Endothelial cell of umbilical vein (primary cell): ENCODE measurements around the gene HSPA14. TPM values are rescaled to one million over a fixed set of nuclear protein-coding genes. Genes with fewer than 3 reads are reported as not detected.

Source experiments
- BruUV-seq: library from RNA; stranded (reverse); fragments of 400-500 nt; replicated peaks from 2 replicates; lab custom pipeline; 2021; lab: Mats Ljungman, UMichigan
- CTCF ChIA-PET: fragments of 300-600, 350-600 bp; sonication (Branson Sonifier 250); formaldehyde crosslinking; loops from one replicate; lab custom pipeline; 2021; ENCODE audit warnings: antibody characterized with exemption, inconsistent platforms; lab: Charles Lee
- POLR2A ChIA-PET: fragments of 300-600, 350-600 bp; sonication (Branson Sonifier 250); formaldehyde crosslinking; loops from one replicate; lab custom pipeline; 2021; ENCODE audit warnings: antibody characterized with exemption, inconsistent platforms; lab: Charles Lee
- DNase-seq: peaks from one replicate; pipeline ENCODE4 v3.0.0-alpha.2; 2011; ENCODE audit warnings: low read depth, low spot score
- FAIRE-seq: peaks from 2 replicates; lab custom pipeline; 2011; peaks lifted over from hg19 to GRCh38; lab: Jason Lieb, UNC
- H2AFZ ChIP-seq: 2 replicates; pipeline ENCODE4 v1.6.0; 2012; ENCODE audit warnings: low read depth, low read length, control low read depth, inconsistent platforms
- H3K27ac ChIP-seq: 2 replicates; pipeline ENCODE4 v1.5.1; 2011; ENCODE audit warnings: low read depth, mild to moderate bottlenecking, control low read depth, low read length, moderate library complexity; ENCODE audit not compliant: insufficient read depth
- H3K27me3 ChIP-seq, 2 experiments: 2 replicates each; pipeline versions ENCODE4 v1.6.0 to v1.6.1; 2011; ENCODE audit warnings: low read length in 2 of 2, mixed read lengths in 1 of 2; ENCODE audit not compliant: control insufficient read depth in 2 of 2, insufficient read depth in 2 of 2
- H3K36me3 ChIP-seq, 2 experiments: 2 replicates in 1 of 2; 3 replicates in 1 of 2; pipeline ENCODE4 v1.5.1; 2011; ENCODE audit warnings: low read length in 2 of 2, mild to moderate bottlenecking in 1 of 2, moderate library complexity in 1 of 2; ENCODE audit not compliant: control insufficient read depth in 2 of 2, insufficient read depth in 2 of 2; ENCODE audit errors: extremely low read depth in 1 of 2
- H3K4me1 ChIP-seq: 3 replicates; pipeline ENCODE4 v1.5.1; 2011; ENCODE audit warnings: mild to moderate bottlenecking, low read length; ENCODE audit not compliant: control insufficient read depth, insufficient read depth; ENCODE audit errors: extremely low read depth
- H3K4me2 ChIP-seq: 2 replicates; pipeline ENCODE4 v1.6.1; 2011; ENCODE audit warnings: low read length, control low read depth, mixed read lengths; ENCODE audit not compliant: insufficient read depth
- H3K4me3 ChIP-seq, 3 experiments: fragments of 200-600 bp in 1 of 3; sonication (generic), shearing (Covaris generic) in 1 of 3; replicated peaks in 1 of 3; 2 replicates each; pipeline ENCODE4 v1.5.1; 2011 to 2016; ENCODE audit warnings: control low read depth in 3 of 3, low read length in 3 of 3, mild to moderate bottlenecking in 2 of 3, inconsistent platforms in 1 of 3, low read depth in 1 of 3, moderate library complexity in 1 of 3; ENCODE audit not compliant: insufficient read depth in 1 of 3
- H3K79me2 ChIP-seq: 2 replicates; pipeline ENCODE4 v1.6.0; 2012; ENCODE audit warnings: low read length, inconsistent platforms; ENCODE audit not compliant: control insufficient read depth, insufficient read depth
- H3K9ac ChIP-seq: replicated peaks from 2 replicates; pipeline ENCODE3; 2011; ENCODE audit warnings: low read length, control low read depth; ENCODE audit not compliant: insufficient read depth; ENCODE audit errors: extremely low read depth
- H3K9me1 ChIP-seq: replicated peaks from 3 replicates; pipeline ENCODE4 v1.6.0; 2011; ENCODE audit warnings: mild to moderate bottlenecking, low read length; ENCODE audit not compliant: control insufficient read depth, insufficient read depth; ENCODE audit errors: extremely low read depth
- H3K9me3 ChIP-seq: replicated peaks from 2 replicates; pipeline ENCODE4 v1.5.1; 2012; ENCODE audit warnings: low read length, inconsistent platforms; ENCODE audit not compliant: control insufficient read depth, insufficient read depth
- H4K20me1 ChIP-seq: replicated peaks from 2 replicates; pipeline ENCODE3; 2011; ENCODE audit warnings: mild to moderate bottlenecking, low read length; ENCODE audit not compliant: control insufficient read depth, insufficient read depth; ENCODE audit errors: extremely low read depth
- FOS ChIP-seq: IDR thresholded peaks from 2 replicates; pipeline ENCODE4 v1.6.1; 2011; ENCODE audit warnings: mild to moderate bottlenecking, low read length, moderate library complexity, borderline replicate concordance; ENCODE audit not compliant: insufficient read depth
- JUN ChIP-seq: IDR thresholded peaks from 2 replicates; pipeline ENCODE4 v1.6.1; 2011; ENCODE audit warnings: borderline replicate concordance, low read depth; ENCODE audit not compliant: insufficient read length, insufficient read depth
- MAX ChIP-seq: IDR thresholded peaks from 2 replicates; pipeline ENCODE4 v1.6.1; 2011; ENCODE audit not compliant: insufficient read depth, insufficient read length
- MYC ChIP-seq: IDR thresholded peaks from one replicate; pipeline ENCODE4 v1.6.1; 2011; ENCODE audit warnings: mild to moderate bottlenecking, low read depth, low read length
- POLR2A ChIP-seq: IDR thresholded peaks from 2 replicates; pipeline ENCODE4 v1.6.1; 2012; ENCODE audit warnings: low read depth, mild to moderate bottlenecking, control low read depth, low read length
- dilution Hi-C: fragments of 300-500 bp; cut with MboI; formaldehyde crosslinking; loops from one replicate; pipeline ENCODE4 v1.15.0; 2019; ENCODE audit warnings: low sequenced_read_pairs; ENCODE audit not compliant: extremely low pct_ligation_motif_present
- intact Hi-C: fragments of 100-400 bp; cut with micrococcal nuclease; formaldehyde crosslinking; loops from one replicate; pipeline ENCODE4 v1.10.0; 2022
- polyA plus RNA-seq, 4 experiments: library from polyadenylated mRNA; depleted of rRNA in 3 of 4; stranded (reverse) in 3 of 4; unstranded in 1 of 4; fragments of >200 nt; gene quantifications; 2 replicates each; pipeline versions ENCODE4 v1.2.1 to v1.2.3, GENCODE V29; 2011 to 2012; ENCODE audit warnings: missing spikeins in 1 of 4
- total RNA-seq: library from RNA; stranded (reverse); gene quantifications from 2 replicates; pipeline ENCODE4 v1.2.3, GENCODE V29; 2021

The HSPA14 gene
- total and polyA plus RNA-seq, 2 donors (not counting 3 experiments of a cell fraction or from before 2014, with no cell fraction given): 7.6 to 15.7 TPM

DNA sequence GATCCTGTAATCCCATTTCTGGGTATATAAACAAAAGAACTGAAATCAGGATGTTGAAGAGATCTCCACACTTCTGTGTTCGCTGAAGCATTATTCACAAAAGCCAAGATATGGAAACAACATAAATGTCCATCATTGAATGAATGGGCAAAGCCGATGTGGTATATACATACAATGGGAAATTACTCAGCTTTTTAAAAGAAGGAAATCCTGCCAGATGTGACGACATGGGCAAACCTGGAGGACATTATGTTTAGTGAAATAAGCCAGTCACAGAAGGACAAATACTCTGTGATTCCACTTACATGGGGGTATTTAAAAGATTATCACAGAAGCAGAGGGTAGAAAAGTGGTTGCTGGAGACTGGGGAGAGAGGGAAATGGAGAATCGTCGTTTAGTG lies 39.5 kb upstream of the HSPA14 start:
- Histone ChIP-seq H3K9me3 (no peaks in the 10 kb centered on the region), H3K27ac (peak overlapping the region; percentile 82), H3K79me2 (no peaks in the 10 kb centered on the region), H2AFZ (peak overlapping the region; percentile 82), H3K36me3 (no peaks in the 10 kb centered on the region), H3K4me1 (peaks cover 14% of the 10 kb centered on the region), H3K4me3 (no peak overlapping the region), H3K9ac (peak overlapping the region; percentile 25), H4K20me1 (no peaks in the 10 kb centered on the region), H3K9me1 (no peaks in the 10 kb centered on the region), H3K27me3 (no peaks in the 10 kb centered on the region), H3K4me2 (peak overlapping the region; percentile 23)
- BruUV-seq: no TSS peak
- intact Hi-C loops (loop anchor here (1.0 kb wide), 1 partner anchor 16 kb away; no protein-coding TSS in a partner anchor), dilution Hi-C loops (no loop called here)
- FAIRE-seq: peak; percentile 87
- ChIA-PET CTCF (interaction anchor here (0.6 to 1.5 kb wide), 5 partner anchors 12 to 171 kb away, joined by 3 to 4 read pairs (median 3); no protein-coding TSS in a partner anchor), POLR2A (no interaction called here)
- peak; percentile 29 for TF ChIP-seq FOS
- peak; percentile 69 for TF ChIP-seq JUN
- TF ChIP-seq POLR2A: no peak
- TF ChIP-seq MYC: no peak
- peak; percentile 92 for DNase-seq

DNA sequence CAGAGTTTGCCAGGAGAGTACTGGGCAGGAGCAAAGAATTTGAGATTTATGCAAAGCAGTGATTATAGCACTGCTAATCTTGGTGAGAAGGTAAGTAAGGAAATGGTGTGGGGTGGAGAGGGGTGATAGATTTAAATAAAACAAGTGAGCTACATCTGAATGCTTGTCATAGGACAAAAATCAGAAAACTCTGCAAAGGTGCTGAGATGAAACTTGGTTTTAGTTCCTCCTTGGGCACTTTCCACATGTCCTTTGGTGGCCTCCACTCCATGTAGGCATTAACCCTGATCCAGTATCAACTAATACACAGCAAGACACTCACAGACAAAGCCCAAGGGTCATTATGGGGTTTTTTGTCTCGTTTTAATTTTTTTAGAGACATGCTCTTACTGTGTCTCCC lies 37.7 kb upstream of the HSPA14 start:
- Histone ChIP-seq H3K9ac (no peak overlapping the region), H3K4me1 (peaks cover 14% of the 10 kb centered on the region), H3K9me3 (no peaks in the 10 kb centered on the region), H3K36me3 (no peaks in the 10 kb centered on the region), H3K9me1 (no peaks in the 10 kb centered on the region), H3K27me3 (no peaks in the 10 kb centered on the region), H3K4me2 (no peak overlapping the region), H3K79me2 (no peaks in the 10 kb centered on the region), H3K27ac (no peak overlapping the region), H3K4me3 (no peak overlapping the region), H2AFZ (no peak overlapping the region), H4K20me1 (no peaks in the 10 kb centered on the region)
- BruUV-seq: no TSS peak
- ChIA-PET CTCF (interaction anchor here (1.4 to 1.9 kb wide), 2 partner anchors 19 to 53 kb away, joined by 3 to 4 read pairs; no protein-coding TSS in a partner anchor), POLR2A (no interaction called here)
- intact Hi-C loops (no loop called here), dilution Hi-C loops (no loop called here)
- no peak for DNase-seq
- TF ChIP-seq FOS (no peak), MAX (no peak), JUN (no peak), POLR2A (no peak)
- no peak for FAIRE-seq
